Measurements from ENCODE around the gene IGSF23. TPM values are rescaled to one million over a fixed set of nuclear protein-coding genes. Genes with fewer than 3 reads are reported as not detected.

Gene IGSF23
- total and polyA plus RNA-seq, 7 donors, result not detected

DNA sequence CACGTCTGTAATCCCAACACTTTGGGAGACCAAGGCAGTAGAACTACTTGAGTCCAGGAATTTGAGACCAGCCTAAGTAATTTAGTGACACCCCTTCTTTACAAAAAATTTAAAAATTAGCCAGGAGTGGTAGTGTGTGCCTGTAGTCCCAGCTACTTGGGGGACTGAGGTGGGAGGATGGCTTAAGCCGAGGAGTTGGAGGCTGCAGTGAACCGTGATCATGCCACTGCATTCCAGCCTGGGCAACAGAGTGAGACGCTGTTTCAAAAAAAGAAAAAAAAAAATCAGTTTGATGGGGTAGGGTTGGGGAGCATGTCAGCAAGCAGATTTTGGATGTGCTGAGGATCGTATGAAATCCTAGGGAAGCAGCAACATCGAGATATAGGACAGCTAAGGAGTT is 62.2 kb downstream of the IGSF23 start:
- 93 to 95% methylated on average over 6 of the region's 6 CpGs for WGBS, 2 donors
- Histone ChIP-seq H3K4me1 (no peaks in the 10 kb centered on the region), H3K27ac (no peak overlapping the region), H3K9me3 (no peaks in the 10 kb centered on the region), H3K27me3 (no peaks in the 10 kb centered on the region), H3K4me3 (no peak overlapping the region), H3K36me3 (no peaks in the 10 kb centered on the region)
- TF ChIP-seq POLR2AphosphoS5 (IDR thresholded peaks at IDR 0.05) (no peak), CTCF (IDR thresholded peaks at IDR 0.05) (no peak), POLR2A (IDR thresholded peaks at IDR 0.05) (no peak), EP300 (IDR thresholded peaks at IDR 0.05) (no peak)
- intact Hi-C loops (cut with DNase I), result no loop called here
- DNase-seq, result no peak

GRCh38 chr19:44677019-44677811 is 63.9 kb downstream of the IGSF23 start:
- WGBS, 2 donors, result 76 to 81% methylated on average over 8 of the region's 8 CpGs
- Histone ChIP-seq H3K9me3 (no peaks in the 10 kb centered on the region), H3K4me1 (no peaks in the 10 kb centered on the region), H3K27ac (no peak overlapping the region), H3K27me3 (no peaks in the 10 kb centered on the region), H3K4me3 (no peak overlapping the region), H3K36me3 (no peaks in the 10 kb centered on the region)
- TF ChIP-seq EP300 (IDR thresholded peaks at IDR 0.05), result no peak
- TF ChIP-seq POLR2AphosphoS5 (IDR thresholded peaks at IDR 0.05), result no peak
- no peak for TF ChIP-seq POLR2A (IDR thresholded peaks at IDR 0.05)
- TF ChIP-seq CTCF (IDR thresholded peaks at IDR 0.05), result no peak
- intact Hi-C loops (cut with DNase I), result no loop called here
- DNase-seq, result no peak

- no peaks in the 10 kb centered on the region for H3K4me1 ChIP-seq
- H3K36me3 ChIP-seq, result peaks cover 0 to 3% (median 0%) of the 10 kb centered on the region in 4 donors
- no peak for TF ChIP-seq POLR2AphosphoS5 (IDR thresholded peaks at IDR 0.05)
- no peak for TF ChIP-seq POLR2A (IDR thresholded peaks at IDR 0.05)
- TF ChIP-seq EP300 (IDR thresholded peaks at IDR 0.05), result no peak
- no peak for TF ChIP-seq CTCF (IDR thresholded peaks at IDR 0.05)
These were observed 67.2 kb downstream of the IGSF23 start for GRCh38 chr19:44680536-44680935.

GRCh38 chr19:44681992-44682790 is 68.8 kb downstream of the IGSF23 start:
- intact Hi-C loops (cut with DNase I), result no loop called here
- H3K4me3 ChIP-seq, result no peak overlapping the region
- TF ChIP-seq CTCF (IDR thresholded peaks at IDR 0.05) (no peak), POLR2AphosphoS5 (IDR thresholded peaks at IDR 0.05) (no peak), POLR2A (IDR thresholded peaks at IDR 0.05) (no peak), EP300 (IDR thresholded peaks at IDR 0.05) (no peak)
- WGBS, 2 donors, result 85 to 90% methylated on average over 15 of the region's 15 CpGs
- H3K9me3 ChIP-seq, result no peaks in the 10 kb centered on the region
- no peaks in the 10 kb centered on the region for H3K27me3 ChIP-seq
- DNase-seq, result no peak
- H3K4me1 ChIP-seq, result no peaks in the 10 kb centered on the region
- H3K36me3 ChIP-seq, result peaks cover 0 to 3% (median 0%) of the 10 kb centered on the region in 4 donors
- H3K27ac ChIP-seq, result no peak overlapping the region

More at GRCh38 chr19:44680536-44680935, 67.2 kb downstream of the IGSF23 start:
- intact Hi-C loops (cut with DNase I), result no loop called here
- no peak overlapping the region for H3K4me3 ChIP-seq
- H3K9me3 ChIP-seq, result no peaks in the 10 kb centered on the region
- no peak overlapping the region for H3K27ac ChIP-seq
- no peaks in the 10 kb centered on the region for H3K27me3 ChIP-seq
- no peak for DNase-seq

Data from sigmoid colon (tissue), 7 donors.